Smooth muscle cell (in vitro differentiated cells): ENCODE results near the gene EGFLAM. TPM values are rescaled to one million over a fixed set of nuclear protein-coding genes. Genes with fewer than 3 reads are reported as not detected.

Source experiments
- DNase-seq: peaks from one replicate; lab custom pipeline; 2025; ENCODE audit not compliant: unreplicated experiment; lab: John Stamatoyannopoulos, UW
- H2AFZ ChIP-seq: fragments of 200-600 bp; sonication (generic); 2 replicates; pipeline ENCODE4 v1.6.0; 2016; ENCODE audit warnings: antibody characterized with exemption, low read depth, mild to moderate bottlenecking
- H3F3A ChIP-seq: fragments of 200-600 bp; sonication (generic); 2 replicates; pipeline ENCODE4 v1.6.0; 2017; ENCODE audit warnings: antibody characterized with exemption, low read depth
- H3K27ac ChIP-seq: fragments of 200-600 bp; sonication (generic); 2 replicates; pipeline ENCODE4 v1.5.1; 2016; ENCODE audit warnings: low read depth, mild to moderate bottlenecking
- H3K27me3 ChIP-seq: fragments of 200-600 bp; sonication (generic); 2 replicates; pipeline ENCODE4 v1.6.1; 2016; ENCODE audit warnings: low read depth, mild to moderate bottlenecking
- H3K36me3 ChIP-seq: fragments of 200-600 bp; sonication (generic); 2 replicates; pipeline ENCODE4 v1.5.1; 2016; ENCODE audit warnings: low read depth
- H3K4me1 ChIP-seq: fragments of 200-600 bp; sonication (generic); 2 replicates; pipeline ENCODE4 v1.5.1; 2016; ENCODE audit warnings: low read depth
- H3K4me2 ChIP-seq: fragments of 200-600 bp; sonication (generic); 2 replicates; pipeline ENCODE4 v1.6.0; 2016; ENCODE audit warnings: mild to moderate bottlenecking
- H3K4me3 ChIP-seq: fragments of 200-600 bp; sonication (generic); 2 replicates; pipeline ENCODE4 v1.5.1; 2016; ENCODE audit warnings: mild to moderate bottlenecking
- H3K79me2 ChIP-seq: fragments of 200-600 bp; sonication (generic); 2 replicates; pipeline ENCODE4 v1.6.0; 2016; ENCODE audit warnings: low read depth, mild to moderate bottlenecking
- H3K9ac ChIP-seq: fragments of 200-600 bp; sonication (generic); 2 replicates; pipeline ENCODE4 v1.6.0; 2016; ENCODE audit warnings: low read depth
- H3K9me3 ChIP-seq: fragments of 200-600 bp; sonication (generic); replicated peaks from 2 replicates; pipeline ENCODE4 v1.5.1; 2016; ENCODE audit warnings: low read depth
- H4K20me1 ChIP-seq: fragments of 200-600 bp; sonication (generic); 2 replicates; pipeline ENCODE4 v1.6.0; 2016; ENCODE audit warnings: low read depth
- WGBS: methylation state at CpG from one replicate; pipeline ENCODE4 v1.1.7; 2016; ENCODE audit warnings: low lambda C conversion rate; 5-methylcytosine and 5-hydroxymethylcytosine counted together
- polyA plus RNA-seq: library from polyadenylated mRNA; unstranded; fragments of >200 nt; fragmentation: Nextera tagmentation; extraction: Ambion mirVana; gene quantifications from 2 replicates; pipeline ENCODE4 v1.2.1, GENCODE V29; 2016
- total RNA-seq: library from RNA; depleted of rRNA; stranded (reverse); fragments of >200 nt; gene quantifications from 2 replicates; pipeline ENCODE4 v1.2.3, GENCODE V29; 2014
- TF ChIP-seq, protein P1 (sequence below): fragments of 200-600 bp; sonication (generic); IDR thresholded peaks from 2 replicates; pipeline ENCODE4 v1.5.1; 2017; ENCODE audit warnings: borderline replicate concordance, mild to moderate bottlenecking, antibody characterized with exemption; ENCODE audit not compliant: insufficient read depth, poor library complexity, severe bottlenecking

Gene EGFLAM
- total and polyA plus RNA-seq, 2 experiments from 2014 or later, result 103 to 194 TPM

GRCh38 chr5:38347896-38348295, 89.5 kb downstream of the EGFLAM start:
- no peak overlapping the region for H3K27ac ChIP-seq
- no peak for DNase-seq

GRCh38 chr5:38360323-38361061, 102.1 kb downstream of the EGFLAM start:
- no peaks in the 10 kb centered on the region for H3K9me3 ChIP-seq
- H4K20me1 ChIP-seq, result no peaks in the 10 kb centered on the region
- no peak overlapping the region for H3K27ac ChIP-seq
- no peak overlapping the region for H3K9ac ChIP-seq
- H3K4me1 ChIP-seq, result no peaks in the 10 kb centered on the region
- 97% methylated on average over 11 of the region's 11 CpGs for WGBS
- no peak overlapping the region for H3K4me2 ChIP-seq
- no peaks in the 10 kb centered on the region for H3K79me2 ChIP-seq
- H3K4me3 ChIP-seq, result no peak overlapping the region
- H3K36me3 ChIP-seq, result no peaks in the 10 kb centered on the region
- TF ChIP-seq, protein P1, sequence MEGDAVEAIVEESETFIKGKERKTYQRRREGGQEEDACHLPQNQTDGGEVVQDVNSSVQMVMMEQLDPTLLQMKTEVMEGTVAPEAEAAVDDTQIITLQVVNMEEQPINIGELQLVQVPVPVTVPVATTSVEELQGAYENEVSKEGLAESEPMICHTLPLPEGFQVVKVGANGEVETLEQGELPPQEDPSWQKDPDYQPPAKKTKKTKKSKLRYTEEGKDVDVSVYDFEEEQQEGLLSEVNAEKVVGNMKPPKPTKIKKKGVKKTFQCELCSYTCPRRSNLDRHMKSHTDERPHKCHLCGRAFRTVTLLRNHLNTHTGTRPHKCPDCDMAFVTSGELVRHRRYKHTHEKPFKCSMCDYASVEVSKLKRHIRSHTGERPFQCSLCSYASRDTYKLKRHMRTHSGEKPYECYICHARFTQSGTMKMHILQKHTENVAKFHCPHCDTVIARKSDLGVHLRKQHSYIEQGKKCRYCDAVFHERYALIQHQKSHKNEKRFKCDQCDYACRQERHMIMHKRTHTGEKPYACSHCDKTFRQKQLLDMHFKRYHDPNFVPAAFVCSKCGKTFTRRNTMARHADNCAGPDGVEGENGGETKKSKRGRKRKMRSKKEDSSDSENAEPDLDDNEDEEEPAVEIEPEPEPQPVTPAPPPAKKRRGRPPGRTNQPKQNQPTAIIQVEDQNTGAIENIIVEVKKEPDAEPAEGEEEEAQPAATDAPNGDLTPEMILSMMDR, result no peak
- no peak overlapping the region for H2AFZ ChIP-seq
- no peaks in the 10 kb centered on the region for H3K27me3 ChIP-seq
- H3F3A ChIP-seq, result no peaks in the 10 kb centered on the region
- no peak for DNase-seq

More at GRCh38 chr5:38347896-38348295, 89.5 kb downstream of the EGFLAM start:
- H4K20me1 ChIP-seq, result no peaks in the 10 kb centered on the region
- H3K9ac ChIP-seq, result no peak overlapping the region
- no peaks in the 10 kb centered on the region for H3F3A ChIP-seq
- TF ChIP-seq, protein P1, result no peak
- no peaks in the 10 kb centered on the region for H3K36me3 ChIP-seq
- H2AFZ ChIP-seq, result no peak overlapping the region
- no peak overlapping the region for H3K4me2 ChIP-seq
- no peaks in the 10 kb centered on the region for H3K4me1 ChIP-seq
- no peak overlapping the region for H3K4me3 ChIP-seq
- H3K27me3 ChIP-seq, result no peaks in the 10 kb centered on the region
- 100% methylated on average over 1 of the region's 1 CpG for WGBS
- no peaks in the 10 kb centered on the region for H3K9me3 ChIP-seq
- H3K79me2 ChIP-seq, result peaks cover 5% of the 10 kb centered on the region

DNA sequence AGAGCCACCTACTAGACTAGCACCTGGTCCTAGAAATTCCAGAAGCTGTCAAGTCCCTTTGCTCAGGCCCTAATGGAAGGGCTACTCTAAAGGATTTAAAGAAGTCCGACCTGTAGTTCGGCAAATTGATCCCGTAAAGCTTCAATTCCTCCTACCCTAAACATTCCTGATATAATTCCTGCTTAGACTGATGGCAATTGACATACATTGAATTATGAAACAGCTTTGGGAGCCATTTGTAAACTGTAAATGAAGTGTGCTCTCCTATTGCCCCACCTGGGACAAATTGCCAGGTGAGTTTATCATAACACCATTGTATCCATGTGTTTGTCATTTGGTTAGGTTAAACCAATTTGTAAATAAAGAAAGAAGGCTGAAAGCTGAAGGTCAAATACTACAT, 104.4 kb downstream of the EGFLAM start:
- no peak overlapping the region for H3K4me3 ChIP-seq
- H3K4me1 ChIP-seq, result no peaks in the 10 kb centered on the region
- TF ChIP-seq, protein P1, result no peak
- H3K9ac ChIP-seq, result no peak overlapping the region
- H3K4me2 ChIP-seq, result no peak overlapping the region
- no peak overlapping the region for H3K27ac ChIP-seq
- H3K9me3 ChIP-seq, result no peaks in the 10 kb centered on the region
- H3K27me3 ChIP-seq, result no peaks in the 10 kb centered on the region
- H3F3A ChIP-seq, result no peaks in the 10 kb centered on the region
- WGBS, result 90% methylated on average over 3 of the region's 3 CpGs
- no peaks in the 10 kb centered on the region for H3K79me2 ChIP-seq
- H3K36me3 ChIP-seq, result no peaks in the 10 kb centered on the region
- H4K20me1 ChIP-seq, result no peaks in the 10 kb centered on the region
- no peak overlapping the region for H2AFZ ChIP-seq
- no peak for DNase-seq

GRCh38 chr5:38364825-38365224, 106.5 kb downstream of the EGFLAM start:
- H3K79me2 ChIP-seq, result no peaks in the 10 kb centered on the region
- no peaks in the 10 kb centered on the region for H3K36me3 ChIP-seq
- WGBS, result 96% methylated on average over 2 of the region's 2 CpGs
- H3K4me1 ChIP-seq, result peaks cover 1% of the 10 kb centered on the region
- H3K9ac ChIP-seq, result no peak overlapping the region
- no peaks in the 10 kb centered on the region for H3K9me3 ChIP-seq
- H2AFZ ChIP-seq, result no peak overlapping the region
- H3K4me3 ChIP-seq, result no peak overlapping the region
- H3F3A ChIP-seq, result no peaks in the 10 kb centered on the region
- no peaks in the 10 kb centered on the region for H4K20me1 ChIP-seq
- no peaks in the 10 kb centered on the region for H3K27me3 ChIP-seq
- H3K4me2 ChIP-seq, result no peak overlapping the region
- no peak for DNase-seq
- H3K27ac ChIP-seq, result no peak overlapping the region
- TF ChIP-seq, protein P1, result no peak
